SH-SY5Y (cell line): ENCODE data around the gene LAMC3.

Experiments used
- GATA2 ChIP-seq: IDR thresholded peaks from 2 replicates; pipeline ENCODE4 v1.6.1; 2011; ENCODE audit warnings: mild to moderate bottlenecking, low read depth, low read length
- GATA3 ChIP-seq: IDR thresholded peaks from 2 replicates; pipeline ENCODE4 v1.6.1; 2011; ENCODE audit warnings: low read depth, mild to moderate bottlenecking, low read length, moderate library complexity

- TF ChIP-seq GATA3 (no peak), GATA2 (no peak)
Measured at GRCh38 chr9:131043646-131044045, 34.7 kb downstream of the LAMC3 start.
